SH-SY5Y (cell line): Measurements from ENCODE around the gene CD164L2.

ENCODE experiments used
- GATA2 ChIP-seq: IDR thresholded peaks from 2 replicates; pipeline ENCODE4 v1.6.1; 2011; ENCODE audit warnings: mild to moderate bottlenecking, low read depth, low read length
- GATA3 ChIP-seq: IDR thresholded peaks from 2 replicates; pipeline ENCODE4 v1.6.1; 2011; ENCODE audit warnings: low read depth, mild to moderate bottlenecking, low read length, moderate library complexity

DNA sequence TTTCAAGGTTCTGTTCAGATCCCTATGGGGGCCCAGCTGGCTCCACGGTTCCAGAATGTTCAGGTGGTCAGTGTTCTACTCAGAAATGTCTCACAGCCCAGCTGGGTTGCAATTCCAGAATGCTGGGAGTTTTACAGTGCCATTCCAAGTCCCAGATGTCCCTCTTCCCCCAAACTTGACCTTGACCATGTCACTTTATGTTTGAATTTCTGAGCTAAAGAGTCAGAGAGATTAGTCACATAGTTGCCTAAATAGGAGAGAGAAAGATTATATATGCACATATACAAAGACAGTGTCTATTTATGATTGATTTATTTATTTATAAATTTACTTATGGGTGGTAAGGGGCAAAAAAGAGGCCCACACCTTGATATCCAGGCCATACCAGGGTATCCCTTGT lies 11.8 kb upstream of the CD164L2 start:
- TF ChIP-seq GATA2 (no peak), GATA3 (no peak)
